Tibial nerve (tissue), 4 donors: ENCODE results near the gene GATAD1.

ENCODE experiments used
- EP300 ChIP-seq, 2 donors: sonication (generic); formaldehyde crosslinking; IDR thresholded peaks; one replicate each; pipeline ENCODE4 v1.6.1; 2017; ENCODE audit warnings: antibody characterized with exemption in 2 of 2, mild to moderate bottlenecking in 1 of 2
- POLR2A ChIP-seq, 2 donors: fragments of 450-650 bp; IDR thresholded peaks; one replicate each; pipeline ENCODE4 v1.6.1; 2017; ENCODE audit warnings: antibody characterized with exemption in 2 of 2, mild to moderate bottlenecking in 2 of 2, moderate library complexity in 2 of 2
- TF ChIP-seq, protein P1 (sequence below), 5 experiments: fragments of 200-600 bp in 3 of 5; fragments of 450-650 bp in 2 of 5; sonication (generic) in 3 of 5; IDR thresholded peaks; one replicate each; pipeline ENCODE4 v1.5.1; 2016 to 2019; ENCODE audit warnings: antibody characterized with exemption in 5 of 5, mild to moderate bottlenecking in 3 of 5, moderate library complexity in 2 of 5

- TF ChIP-seq, protein P1, sequence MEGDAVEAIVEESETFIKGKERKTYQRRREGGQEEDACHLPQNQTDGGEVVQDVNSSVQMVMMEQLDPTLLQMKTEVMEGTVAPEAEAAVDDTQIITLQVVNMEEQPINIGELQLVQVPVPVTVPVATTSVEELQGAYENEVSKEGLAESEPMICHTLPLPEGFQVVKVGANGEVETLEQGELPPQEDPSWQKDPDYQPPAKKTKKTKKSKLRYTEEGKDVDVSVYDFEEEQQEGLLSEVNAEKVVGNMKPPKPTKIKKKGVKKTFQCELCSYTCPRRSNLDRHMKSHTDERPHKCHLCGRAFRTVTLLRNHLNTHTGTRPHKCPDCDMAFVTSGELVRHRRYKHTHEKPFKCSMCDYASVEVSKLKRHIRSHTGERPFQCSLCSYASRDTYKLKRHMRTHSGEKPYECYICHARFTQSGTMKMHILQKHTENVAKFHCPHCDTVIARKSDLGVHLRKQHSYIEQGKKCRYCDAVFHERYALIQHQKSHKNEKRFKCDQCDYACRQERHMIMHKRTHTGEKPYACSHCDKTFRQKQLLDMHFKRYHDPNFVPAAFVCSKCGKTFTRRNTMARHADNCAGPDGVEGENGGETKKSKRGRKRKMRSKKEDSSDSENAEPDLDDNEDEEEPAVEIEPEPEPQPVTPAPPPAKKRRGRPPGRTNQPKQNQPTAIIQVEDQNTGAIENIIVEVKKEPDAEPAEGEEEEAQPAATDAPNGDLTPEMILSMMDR (IDR thresholded peaks at IDR 0.05), result no peak
- TF ChIP-seq EP300 (IDR thresholded peaks at IDR 0.05) (no peak), POLR2A (IDR thresholded peaks at IDR 0.05) (no peak)
Measured at GRCh38 chr7:92460109-92460508, 12.8 kb downstream of the GATAD1 start.
